ENCODE measurements around the gene PRR23E. TPM values are rescaled to one million over a fixed set of nuclear protein-coding genes. Genes with fewer than 3 reads are reported as not detected.

The PRR23E gene
- total and polyA plus RNA-seq, 2 experiments from 2014 or later = not detected

DNA sequence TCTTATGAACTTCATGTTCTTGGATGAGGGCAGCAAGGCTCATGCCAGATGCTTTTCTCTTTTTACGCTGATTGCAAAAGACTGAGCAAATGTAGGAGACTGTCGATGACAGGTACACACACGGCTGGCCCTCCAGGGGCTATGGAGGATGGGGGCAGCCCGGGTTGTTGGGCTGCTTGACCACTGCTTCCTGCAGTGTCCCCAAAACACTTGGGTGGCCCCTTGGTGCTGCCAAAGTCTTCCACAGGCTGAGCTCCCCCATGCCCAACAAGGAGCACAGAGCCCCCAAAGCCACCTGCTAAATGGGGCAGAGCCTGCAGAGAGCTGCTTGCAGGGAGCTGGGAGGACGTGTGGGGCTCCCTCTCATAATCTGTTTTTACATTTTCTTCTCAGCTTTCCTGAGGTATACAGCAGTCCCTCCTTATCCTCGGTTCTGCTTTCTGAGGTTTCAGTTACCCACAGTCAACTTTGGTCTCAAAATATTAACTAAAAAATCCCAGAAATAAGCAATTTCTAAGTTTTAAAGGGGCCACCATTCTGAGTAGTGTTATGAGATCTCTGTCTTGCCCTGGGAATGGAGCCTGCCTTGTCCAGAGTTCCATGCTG, 7.3 kb downstream of the PRR23E start:
- Histone ChIP-seq H3K79me2 (replicated peaks; ENCODE audit: insufficient read depth) (no peaks in the 10 kb centered on the region), H2AFZ (no peak overlapping the region), H3K36me3 (ENCODE audit: insufficient read depth) (no peaks in the 10 kb centered on the region; the same call in 1 of the 2 replicates), H3K4me1 (ENCODE audit: insufficient read depth) (no peaks in the 10 kb centered on the region), H3K4me3 (no peak overlapping the region), H3K4me2 (no peak overlapping the region), H3F3A (replicated peaks; ENCODE audit: low read depth) (no peaks in the 10 kb centered on the region), H3K27me3 (ENCODE audit: insufficient read depth) (no peaks in the 10 kb centered on the region), H3K27ac (ENCODE audit: low read depth) (no peak overlapping the region), H4K20me1 (replicated peaks; ENCODE audit: insufficient read depth) (no peaks in the 10 kb centered on the region), H3K9me2 (ENCODE audit: insufficient read depth) (peaks cover 5% of the 10 kb centered on the region; the same call in 1 of the 2 replicates)
- peaks cover 8% of the 10 kb centered on the region; the same call in 2 of the 3 replicates for H3K9me3 Mint-ChIP-seq
- ATAC-seq (no peak), DNase-seq (ENCODE audit: low spot score) (no peak)
- H3K27ac Mint-ChIP-seq = no peak overlapping the region
- TF ChIP-seq ZNF114 (CRISPR knock-in tag; IDR thresholded peaks at IDR 0.05) = no peak
- no peaks in the 10 kb centered on the region for H3K36me3 Mint-ChIP-seq (ENCODE audit: low read depth)
- H3K27me3 Mint-ChIP-seq (ENCODE audit: insufficient read depth, low read depth, poor library complexity) = peaks cover 3% of the 10 kb centered on the region
- H3K4me3 Mint-ChIP-seq = no peak overlapping the region
- peaks cover 6% of the 10 kb centered on the region; the same call in 2 of the 3 replicates for H3K4me1 Mint-ChIP-seq

DNA sequence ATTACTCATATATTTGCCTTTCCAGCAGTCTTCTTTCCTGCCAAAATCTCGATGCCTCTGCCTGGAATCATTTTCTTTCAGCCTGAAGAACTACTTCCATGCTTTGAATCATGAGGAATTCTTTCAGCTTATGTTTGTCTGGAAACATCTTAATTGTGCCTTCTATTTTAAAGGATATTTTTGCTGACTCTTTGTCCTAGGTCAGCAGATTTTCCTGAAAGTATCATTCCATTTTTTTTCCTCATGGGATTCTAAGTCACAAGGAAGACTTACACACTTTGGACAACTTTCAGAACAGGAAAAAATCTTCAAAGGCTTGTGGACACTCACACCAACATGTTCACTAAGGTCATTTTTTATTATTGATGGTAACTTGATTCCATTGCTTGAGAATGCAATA, 10.1 kb downstream of the PRR23E start:
- ATAC-seq = no peak
- H3K9me2 ChIP-seq (ENCODE audit: insufficient read depth) = peaks cover 5% of the 10 kb centered on the region; the same call in 1 of the 2 replicates

DNA sequence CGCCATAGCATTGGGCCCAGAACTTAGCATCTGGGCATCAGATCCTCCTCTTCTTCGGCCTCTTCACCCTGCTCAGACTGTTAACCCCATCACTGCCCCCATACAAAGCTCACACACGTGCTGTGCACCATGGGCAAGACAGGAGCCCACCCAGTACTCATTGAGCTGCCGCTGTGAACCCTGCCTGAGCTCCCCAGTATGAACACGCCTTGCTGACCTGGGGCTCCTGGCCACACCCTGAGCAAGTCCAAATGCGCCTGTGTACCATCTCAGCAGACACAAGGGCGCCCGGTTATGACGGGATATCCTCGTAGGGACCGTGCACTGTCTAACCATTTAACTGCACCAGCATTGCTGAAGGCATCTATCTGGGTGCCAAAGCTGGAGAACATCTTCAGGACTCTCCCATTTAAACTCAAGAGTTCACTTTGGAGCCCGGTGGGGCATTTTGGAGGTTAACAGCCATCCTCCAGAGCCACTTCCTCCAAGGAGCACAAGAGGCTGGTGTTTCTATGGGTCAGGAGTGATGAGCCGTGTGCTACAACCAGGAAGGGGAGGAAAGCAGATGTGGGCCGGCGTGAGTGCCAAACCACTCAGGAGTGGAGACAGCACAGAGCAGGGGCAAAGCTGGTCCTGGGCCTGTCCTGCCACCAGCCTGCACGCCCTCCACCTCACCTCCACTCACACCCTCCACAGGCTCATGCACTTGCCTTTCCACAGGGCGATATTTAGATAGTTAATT, 12.1 kb downstream of the PRR23E start:
- H3K9me3 Mint-ChIP-seq = peaks cover 5% of the 10 kb centered on the region; the same call in 1 of the 3 replicates
- H2AFZ ChIP-seq = no peak overlapping the region
- no peaks in the 10 kb centered on the region; the same call in 2 of the 3 replicates for H3K4me1 Mint-ChIP-seq
- ATAC-seq (no peak), DNase-seq (ENCODE audit: low spot score) (no peak)
- no peak overlapping the region for H3K27ac ChIP-seq (ENCODE audit: low read depth)
- no peaks in the 10 kb centered on the region for H3K27me3 ChIP-seq (ENCODE audit: insufficient read depth)
- H3K4me1 ChIP-seq (ENCODE audit: insufficient read depth) = no peaks in the 10 kb centered on the region
- TF ChIP-seq, protein P1, sequence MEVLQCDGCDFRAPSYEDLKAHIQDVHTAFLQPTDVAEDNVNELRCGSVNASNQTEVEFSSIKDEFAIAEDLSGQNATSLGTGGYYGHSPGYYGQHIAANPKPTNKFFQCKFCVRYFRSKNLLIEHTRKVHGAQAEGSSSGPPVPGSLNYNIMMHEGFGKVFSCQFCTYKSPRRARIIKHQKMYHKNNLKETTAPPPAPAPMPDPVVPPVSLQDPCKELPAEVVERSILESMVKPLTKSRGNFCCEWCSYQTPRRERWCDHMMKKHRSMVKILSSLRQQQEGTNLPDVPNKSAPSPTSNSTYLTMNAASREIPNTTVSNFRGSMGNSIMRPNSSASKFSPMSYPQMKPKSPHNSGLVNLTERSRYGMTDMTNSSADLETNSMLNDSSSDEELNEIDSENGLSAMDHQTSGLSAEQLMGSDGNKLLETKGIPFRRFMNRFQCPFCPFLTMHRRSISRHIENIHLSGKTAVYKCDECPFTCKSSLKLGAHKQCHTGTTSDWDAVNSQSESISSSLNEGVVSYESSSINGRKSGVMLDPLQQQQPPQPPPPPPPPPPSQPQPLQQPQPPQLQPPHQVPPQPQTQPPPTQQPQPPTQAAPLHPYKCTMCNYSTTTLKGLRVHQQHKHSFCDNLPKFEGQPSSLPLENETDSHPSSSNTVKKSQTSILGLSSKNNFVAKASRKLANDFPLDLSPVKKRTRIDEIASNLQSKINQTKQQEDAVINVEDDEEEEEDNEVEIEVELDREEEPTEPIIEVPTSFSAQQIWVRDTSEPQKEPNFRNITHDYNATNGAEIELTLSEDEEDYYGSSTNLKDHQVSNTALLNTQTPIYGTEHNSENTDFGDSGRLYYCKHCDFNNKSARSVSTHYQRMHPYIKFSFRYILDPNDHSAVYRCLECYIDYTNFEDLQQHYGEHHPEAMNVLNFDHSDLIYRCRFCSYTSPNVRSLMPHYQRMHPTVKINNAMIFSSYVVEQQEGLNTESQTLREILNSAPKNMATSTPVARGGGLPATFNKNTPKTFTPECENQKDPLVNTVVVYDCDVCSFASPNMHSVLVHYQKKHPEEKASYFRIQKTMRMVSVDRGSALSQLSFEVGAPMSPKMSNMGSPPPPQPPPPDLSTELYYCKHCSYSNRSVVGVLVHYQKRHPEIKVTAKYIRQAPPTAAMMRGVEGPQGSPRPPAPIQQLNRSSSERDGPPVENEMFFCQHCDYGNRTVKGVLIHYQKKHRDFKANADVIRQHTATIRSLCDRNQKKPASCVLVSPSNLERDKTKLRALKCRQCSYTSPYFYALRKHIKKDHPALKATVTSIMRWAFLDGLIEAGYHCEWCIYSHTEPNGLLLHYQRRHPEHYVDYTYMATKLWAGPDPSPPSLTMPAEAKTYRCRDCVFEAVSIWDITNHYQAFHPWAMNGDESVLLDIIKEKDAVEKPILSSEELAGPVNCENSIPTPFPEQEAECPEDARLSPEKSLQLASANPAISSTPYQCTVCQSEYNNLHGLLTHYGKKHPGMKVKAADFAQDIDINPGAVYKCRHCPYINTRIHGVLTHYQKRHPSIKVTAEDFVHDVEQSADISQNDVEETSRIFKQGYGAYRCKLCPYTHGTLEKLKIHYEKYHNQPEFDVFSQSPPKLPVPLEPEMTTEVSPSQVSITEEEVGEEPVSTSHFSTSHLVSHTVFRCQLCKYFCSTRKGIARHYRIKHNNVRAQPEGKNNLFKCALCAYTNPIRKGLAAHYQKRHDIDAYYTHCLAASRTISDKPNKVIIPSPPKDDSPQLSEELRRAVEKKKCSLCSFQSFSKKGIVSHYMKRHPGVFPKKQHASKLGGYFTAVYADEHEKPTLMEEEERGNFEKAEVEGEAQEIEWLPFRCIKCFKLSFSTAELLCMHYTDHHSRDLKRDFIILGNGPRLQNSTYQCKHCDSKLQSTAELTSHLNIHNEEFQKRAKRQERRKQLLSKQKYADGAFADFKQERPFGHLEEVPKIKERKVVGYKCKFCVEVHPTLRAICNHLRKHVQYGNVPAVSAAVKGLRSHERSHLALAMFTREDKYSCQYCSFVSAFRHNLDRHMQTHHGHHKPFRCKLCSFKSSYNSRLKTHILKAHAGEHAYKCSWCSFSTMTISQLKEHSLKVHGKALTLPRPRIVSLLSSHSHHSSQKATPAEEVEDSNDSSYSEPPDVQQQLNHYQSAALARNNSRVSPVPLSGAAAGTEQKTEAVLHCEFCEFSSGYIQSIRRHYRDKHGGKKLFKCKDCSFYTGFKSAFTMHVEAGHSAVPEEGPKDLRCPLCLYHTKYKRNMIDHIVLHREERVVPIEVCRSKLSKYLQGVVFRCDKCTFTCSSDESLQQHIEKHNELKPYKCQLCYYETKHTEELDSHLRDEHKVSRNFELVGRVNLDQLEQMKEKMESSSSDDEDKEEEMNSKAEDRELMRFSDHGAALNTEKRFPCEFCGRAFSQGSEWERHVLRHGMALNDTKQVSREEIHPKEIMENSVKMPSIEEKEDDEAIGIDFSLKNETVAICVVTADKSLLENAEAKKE (CRISPR knock-in tag; IDR thresholded peaks at IDR 0.05) = no peak
- TF ChIP-seq, protein P2, sequence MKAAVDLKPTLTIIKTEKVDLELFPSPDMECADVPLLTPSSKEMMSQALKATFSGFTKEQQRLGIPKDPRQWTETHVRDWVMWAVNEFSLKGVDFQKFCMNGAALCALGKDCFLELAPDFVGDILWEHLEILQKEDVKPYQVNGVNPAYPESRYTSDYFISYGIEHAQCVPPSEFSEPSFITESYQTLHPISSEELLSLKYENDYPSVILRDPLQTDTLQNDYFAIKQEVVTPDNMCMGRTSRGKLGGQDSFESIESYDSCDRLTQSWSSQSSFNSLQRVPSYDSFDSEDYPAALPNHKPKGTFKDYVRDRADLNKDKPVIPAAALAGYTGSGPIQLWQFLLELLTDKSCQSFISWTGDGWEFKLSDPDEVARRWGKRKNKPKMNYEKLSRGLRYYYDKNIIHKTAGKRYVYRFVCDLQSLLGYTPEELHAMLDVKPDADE (IDR thresholded peaks at IDR 0.05) = no peak
- TF ChIP-seq ZNF114 (CRISPR knock-in tag; IDR thresholded peaks at IDR 0.05) (no peak), EZH2 (IDR thresholded peaks at IDR 0.05; ENCODE audit: low read depth, unreplicated experiment) (no peak), POLR2AphosphoS5 (IDR thresholded peaks at IDR 0.05; ENCODE audit: low read depth) (no peak)
- H3K4me2 ChIP-seq = no peak overlapping the region
- H3K27me3 Mint-ChIP-seq (ENCODE audit: insufficient read depth, low read depth, poor library complexity) = peaks cover 13% of the 10 kb centered on the region
- H3K4me3 Mint-ChIP-seq = no peak overlapping the region
- H3K79me2 ChIP-seq (replicated peaks; ENCODE audit: insufficient read depth) = no peaks in the 10 kb centered on the region
- no peaks in the 10 kb centered on the region for H3K36me3 Mint-ChIP-seq (ENCODE audit: low read depth)
- H3K27ac Mint-ChIP-seq = no peak overlapping the region
- H4K20me1 ChIP-seq (replicated peaks; ENCODE audit: insufficient read depth) = no peaks in the 10 kb centered on the region
- no peak overlapping the region for H3K4me3 ChIP-seq
- H3K9me2 ChIP-seq (ENCODE audit: insufficient read depth) = peaks cover 5% of the 10 kb centered on the region; the same call in 1 of the 2 replicates
- H3K36me3 ChIP-seq (ENCODE audit: insufficient read depth) = no peaks in the 10 kb centered on the region; the same call in 1 of the 2 replicates
- H3F3A ChIP-seq (replicated peaks; ENCODE audit: low read depth) = no peaks in the 10 kb centered on the region

More for the DNA sequence above, 10.1 kb downstream of the PRR23E start:
- H3K36me3 ChIP-seq (ENCODE audit: insufficient read depth) = no peaks in the 10 kb centered on the region; the same call in 1 of the 2 replicates
- no peaks in the 10 kb centered on the region for H4K20me1 ChIP-seq (replicated peaks; ENCODE audit: insufficient read depth)
- TF ChIP-seq ZNF114 (CRISPR knock-in tag; IDR thresholded peaks at IDR 0.05) = no peak
- TF ChIP-seq NANOG (IDR thresholded peaks at IDR 0.05; ENCODE audit: borderline replicate concordance) = no peak
- TF ChIP-seq EZH2 (IDR thresholded peaks at IDR 0.05; ENCODE audit: low read depth, unreplicated experiment) = no peak
- TF ChIP-seq JUNB (IDR thresholded peaks at IDR 0.05; ENCODE audit: unreplicated experiment) = no peak
- Mint-ChIP-seq H3K27ac (no peak overlapping the region), H3K36me3 (ENCODE audit: low read depth) (no peaks in the 10 kb centered on the region), H3K4me1 (no peaks in the 10 kb centered on the region), H3K27me3 (ENCODE audit: insufficient read depth, low read depth, poor library complexity) (peaks cover 9% of the 10 kb centered on the region), H3K9me3 (peaks cover 5% of the 10 kb centered on the region; the same call in 1 of the 3 replicates), H3K4me3 (no peak overlapping the region)
- no peaks in the 10 kb centered on the region for H3K4me1 ChIP-seq (ENCODE audit: insufficient read depth)
- no peak overlapping the region for H3K4me2 ChIP-seq
- no peaks in the 10 kb centered on the region for H3K27me3 ChIP-seq (ENCODE audit: insufficient read depth)
- no peak overlapping the region for H2AFZ ChIP-seq
- H3K27ac ChIP-seq (ENCODE audit: low read depth) = no peak overlapping the region
- H3K79me2 ChIP-seq (replicated peaks; ENCODE audit: insufficient read depth) = no peaks in the 10 kb centered on the region
- H3F3A ChIP-seq (replicated peaks; ENCODE audit: low read depth) = no peaks in the 10 kb centered on the region
- no peak overlapping the region for H3K4me3 ChIP-seq
- DNase-seq (ENCODE audit: low spot score) = no peak

All from GM23338 (cell line).